Liver (tissue), 9 donors: ENCODE results near the gene AGO1. TPM values are rescaled to one million over a fixed set of nuclear protein-coding genes. Genes with fewer than 3 reads are reported as not detected.

Source experiments
- DNase-seq: peaks from one replicate; pipeline ENCODE4 v3.0.0-alpha.2; 2017; ENCODE audit warnings: low spot score
- H3K27ac ChIP-seq, 2 donors: one replicate each; pipeline ENCODE4 v1.7.0; 2013; ENCODE audit warnings: inconsistent platforms in 2 of 2, low read length in 2 of 2, control low read depth in 1 of 2, low read depth in 1 of 2, mild to moderate bottlenecking in 1 of 2
- H3K27me3 ChIP-seq, 4 donors: one replicate each; pipeline versions ENCODE4 v1.6.1 to v1.7.0; 2013; ENCODE audit warnings: low read length in 3 of 4, inconsistent platforms in 1 of 4, mild to moderate bottlenecking in 1 of 4, moderate library complexity in 1 of 4; ENCODE audit not compliant: control insufficient read depth in 4 of 4, insufficient read depth in 4 of 4
- H3K36me3 ChIP-seq, 4 donors: one replicate each; pipeline versions ENCODE4 v1.6.1 to v1.7.0; 2013; ENCODE audit warnings: low read length in 3 of 4, mild to moderate bottlenecking in 3 of 4, low read depth in 1 of 4, moderate library complexity in 1 of 4; ENCODE audit not compliant: control insufficient read depth in 4 of 4, insufficient read depth in 3 of 4
- H3K4me1 ChIP-seq, 4 donors: one replicate each; pipeline versions ENCODE4 v1.6.1 to v1.7.0; 2013; ENCODE audit warnings: low read length in 3 of 4, mild to moderate bottlenecking in 3 of 4, moderate library complexity in 1 of 4; ENCODE audit not compliant: control insufficient read depth in 4 of 4, insufficient read depth in 4 of 4
- H3K4me3 ChIP-seq, 3 donors: one replicate each; pipeline versions ENCODE4 v1.6.1 to v1.7.0; 2013; ENCODE audit warnings: low read length in 3 of 3, control low read depth in 1 of 3, low read depth in 1 of 3, mild to moderate bottlenecking in 1 of 3
- H3K9ac ChIP-seq, 2 donors: one replicate each; pipeline ENCODE4 v1.7.0; 2013; ENCODE audit warnings: low read length in 2 of 2, mild to moderate bottlenecking in 2 of 2, moderate library complexity in 2 of 2, control low read depth in 1 of 2, low read depth in 1 of 2
- H3K9me3 ChIP-seq, 4 donors: one replicate each; pipeline versions ENCODE4 v1.6.1 to v1.7.0; 2013; ENCODE audit warnings: low read length in 3 of 4; ENCODE audit not compliant: control insufficient read depth in 4 of 4
- ATF3 ChIP-seq: IDR thresholded peaks from 2 replicates; pipeline ENCODE4 v1.6.1; 2016; ENCODE audit warnings: antibody characterized with exemption
- FOXA2 ChIP-seq: IDR thresholded peaks from 2 replicates; pipeline ENCODE4 v1.6.1; 2016; ENCODE audit warnings: antibody characterized with exemption
- HNF4A ChIP-seq, 2 donors: conservative IDR thresholded peaks; 2 replicates each; pipeline ENCODE4 v1.6.1; 2016; ENCODE audit warnings: antibody characterized with exemption in 2 of 2, mild to moderate bottlenecking in 2 of 2
- HNF4G ChIP-seq: IDR thresholded peaks from 2 replicates; pipeline ENCODE4 v1.6.1; 2016; ENCODE audit warnings: antibody characterized with exemption
- JUND ChIP-seq, 2 donors: IDR thresholded peaks; 2 replicates each; pipeline ENCODE4 v1.6.1; 2016; ENCODE audit warnings: antibody characterized with exemption in 2 of 2
- MAX ChIP-seq: IDR thresholded peaks from 2 replicates; pipeline ENCODE4 v1.6.1; 2016; ENCODE audit warnings: antibody characterized with exemption
- NR2F2 ChIP-seq: IDR thresholded peaks from 2 replicates; pipeline ENCODE4 v1.6.1; 2016; ENCODE audit warnings: antibody characterized with exemption
- RAD21 ChIP-seq, 2 donors: IDR thresholded peaks; 2 replicates each; pipeline ENCODE4 v1.6.1; 2016; ENCODE audit warnings: antibody characterized with exemption in 2 of 2, mild to moderate bottlenecking in 2 of 2
- REST ChIP-seq: IDR thresholded peaks from 2 replicates; pipeline ENCODE4 v1.6.1; 2016; ENCODE audit warnings: antibody characterized with exemption, mild to moderate bottlenecking
- RXRA ChIP-seq, 2 donors: IDR thresholded peaks; 2 replicates each; pipeline ENCODE4 v1.6.1; 2017 to 2018; ENCODE audit warnings: antibody characterized with exemption in 2 of 2, mild to moderate bottlenecking in 1 of 2
- SP1 ChIP-seq: IDR thresholded peaks from 2 replicates; pipeline ENCODE4 v1.6.1; 2018; ENCODE audit warnings: antibody characterized with exemption, mild to moderate bottlenecking
- YY1 ChIP-seq: IDR thresholded peaks from 2 replicates; pipeline ENCODE4 v1.6.1; 2016; ENCODE audit warnings: antibody characterized with exemption, mild to moderate bottlenecking
- ZBTB33 ChIP-seq: IDR thresholded peaks from 2 replicates; pipeline ENCODE4 v1.6.1; 2016; ENCODE audit warnings: antibody characterized with exemption
- WGBS: extraction: QIAGEN DNeasy Blood & Tissue Kit; methylation state at CpG from one replicate; pipeline ENCODE4 v1.1.7; 2013; 5-methylcytosine and 5-hydroxymethylcytosine counted together
- polyA plus RNA-seq, 2 donors: library from polyadenylated mRNA; stranded (reverse) in 1 of 2; unstranded in 1 of 2; fragments of 200-250 nt in 1 of 2; fragments of >200 nt in 1 of 2; fragmentation: Nextera tagmentation in 1 of 2; extraction: Ambion mirVana in 1 of 2; gene quantifications; one replicate each; pipeline versions ENCODE4 v1.2.1 to v1.2.3, GENCODE V29; 2013 to 2015
- total RNA-seq, 2 donors: library from RNA; depleted of rRNA; stranded (reverse); fragments of >200 nt; gene quantifications; one replicate each; pipeline ENCODE4 v1.2.3, GENCODE V29; 2014
- donor health status: healthy.
- donor health status: healthy.
- donor health status: healthy.
- donor health status: healthy.
- donor health status: healthy.

The AGO1 gene
- total and polyA plus RNA-seq, 4 donors: 1.5 to 11.3 (median 4.9) TPM

GRCh38 chr1:35893051-35893879, 10.3 kb downstream of the AGO1 start:
- Histone ChIP-seq H3K9me3 (no peaks in the 10 kb centered on the region), H3K27ac (no peak overlapping the region), H3K9ac (no peak overlapping the region), H3K36me3 (peaks cover 7 to 53% (median 37%) of the 10 kb centered on the region in 4 donors), H3K4me1 (no peaks in the 10 kb centered on the region), H3K27me3 (no peaks in the 10 kb centered on the region), H3K4me3 (no peak overlapping the region)
- WGBS: 98% methylated on average over 14 of the region's 14 CpGs
- no peak for TF ChIP-seq YY1
- TF ChIP-seq JUND (IDR thresholded peaks at IDR 0.05): no peak
- TF ChIP-seq NR2F2: no peak
- DNase-seq: no peak

- no peaks in the 10 kb centered on the region for H3K27me3 ChIP-seq
- 88% methylated on average over 6 of the region's 6 CpGs for WGBS
- H3K9ac ChIP-seq: no peak overlapping the region
- H3K4me1 ChIP-seq: no peaks in the 10 kb centered on the region
- no peak overlapping the region for H3K4me3 ChIP-seq
- DNase-seq: no peak
- H3K36me3 ChIP-seq: peaks cover 7 to 57% (median 34%) of the 10 kb centered on the region in 4 donors
- no peak overlapping the region for H3K27ac ChIP-seq
- no peak for TF ChIP-seq YY1
- no peaks in the 10 kb centered on the region for H3K9me3 ChIP-seq
Observed at GRCh38 chr1:35894183-35894582, 11.2 kb downstream of the AGO1 start.

GRCh38 chr1:35894656-35895055, 11.6 kb downstream of the AGO1 start:
- no peaks in the 10 kb centered on the region for H3K9me3 ChIP-seq
- no peak overlapping the region for H3K4me3 ChIP-seq
- no peak overlapping the region for H3K27ac ChIP-seq
- H3K27me3 ChIP-seq: no peaks in the 10 kb centered on the region
- TF ChIP-seq REST (no peak), YY1 (no peak), HNF4A (conservative IDR thresholded peaks at IDR 0.05) (no peak), ZBTB33 (no peak), ATF3 (no peak), FOXA2 (no peak), NR2F2 (no peak), RXRA (IDR thresholded peaks at IDR 0.05) (no peak), RAD21 (IDR thresholded peaks at IDR 0.05) (no peak), MAX (no peak), HNF4G (no peak), SP1 (no peak), JUND (IDR thresholded peaks at IDR 0.05) (no peak)
- no peak for DNase-seq
- WGBS: 96% methylated on average over 1 of the region's 1 CpG
- no peak overlapping the region for H3K9ac ChIP-seq
- H3K36me3 ChIP-seq: peaks cover 7 to 60% (median 35%) of the 10 kb centered on the region in 4 donors
- H3K4me1 ChIP-seq: no peaks in the 10 kb centered on the region
